ENCODE measurements around the gene CTNNA2. TPM values are rescaled to one million over a fixed set of nuclear protein-coding genes. Genes with fewer than 3 reads are reported as not detected.

The CTNNA2 gene
- total RNA-seq, 1 experiment from 2014 or later, result 5.5 TPM

DNA sequence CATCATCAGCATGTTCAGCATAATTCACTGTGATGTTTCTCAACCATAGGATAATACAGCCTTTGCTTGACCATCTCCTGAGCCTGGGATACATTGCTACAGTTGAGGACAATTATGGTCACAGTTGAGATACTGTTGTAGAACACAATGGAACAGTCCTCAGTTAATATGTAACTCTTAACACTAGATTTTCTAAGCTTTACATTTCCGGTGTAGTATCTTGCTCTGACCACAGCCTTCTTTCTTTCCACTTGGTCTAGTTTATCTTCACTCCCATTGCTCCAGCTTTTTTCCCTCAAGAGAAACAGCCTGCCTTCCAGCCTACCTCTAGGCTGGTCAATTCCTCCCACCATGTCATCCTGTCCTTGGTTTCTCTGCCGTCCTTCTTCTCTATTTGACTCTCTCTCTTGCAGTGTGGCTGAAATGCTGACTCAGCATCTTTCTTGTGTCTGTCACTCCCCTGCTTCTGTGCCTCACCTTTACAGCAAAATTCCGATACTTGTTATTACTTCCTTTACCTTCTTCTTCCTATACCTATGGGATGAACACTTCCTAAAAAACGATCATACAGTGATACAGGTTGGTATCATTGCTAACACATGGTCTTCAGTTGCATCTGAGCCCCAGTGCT is 80.5 kb downstream of the CTNNA2 start:
- H3K36me3 Mint-ChIP-seq (ENCODE audit: insufficient read depth in 1 of 3, low read depth in 3 of 3), result peaks cover 0 to 10% (median 3%) of the 10 kb centered on the region in 3 experiments; a peak in 3 of 7 replicates
- H2AK5ac ChIP-seq (ENCODE audit: insufficient read length, low read length), result no peak overlapping the region

More for the DNA sequence above, 80.5 kb downstream of the CTNNA2 start:
- H2BK120ac ChIP-seq (ENCODE audit: low read depth, low read length, poor library complexity, severe bottlenecking), result no peak overlapping the region
- H3K9me3 Mint-ChIP-seq, result peaks cover 0 to 3% of the 10 kb centered on the region in 2 experiments; a peak in 2 of 5 replicates
- H3K79me2 ChIP-seq (ENCODE audit: insufficient read depth, low read length), result no peaks in the 10 kb centered on the region
- no peak overlapping the region for H3K27ac ChIP-seq (ENCODE audit: insufficient read length, low read depth, low read length)
- H2BK20ac ChIP-seq (ENCODE audit: low read depth, low read length, poor library complexity, severe bottlenecking), result no peak overlapping the region
- H3K4me1 Mint-ChIP-seq, result peaks cover 17 to 21% of the 10 kb centered on the region in 2 experiments
- H3K79me1 ChIP-seq (ENCODE audit: insufficient read depth, low read depth, low read length, poor library complexity, severe bottlenecking), result no peaks in the 10 kb centered on the region
- H3K23ac ChIP-seq (ENCODE audit: insufficient read length, low read depth, low read length), result no peak overlapping the region
- no peak overlapping the region for H4K91ac ChIP-seq (ENCODE audit: insufficient read length, low read depth, low read length)
- H3K27me3 ChIP-seq (ENCODE audit: insufficient read depth, low read length), result no peaks in the 10 kb centered on the region
- H2BK12ac ChIP-seq (ENCODE audit: insufficient read length, low read depth, low read length), result no peak overlapping the region
- H4K20me1 ChIP-seq (ENCODE audit: control insufficient read depth, insufficient read depth, insufficient read length), result no peaks in the 10 kb centered on the region
- H2AFZ ChIP-seq (ENCODE audit: low read length), result no peak overlapping the region
- H3K18ac ChIP-seq (ENCODE audit: insufficient read length, low read depth, low read length), result no peak overlapping the region
- no peak overlapping the region for H3K9ac ChIP-seq (ENCODE audit: extremely low read depth, insufficient read length, low read length)
- no peak overlapping the region for H3K4ac ChIP-seq (ENCODE audit: low read depth, low read length)
- WGBS (ENCODE audit: extremely low coverage, insufficient read length, low lambda C conversion rate), result no CpG with 5 or more reads among the region's 4 CpGs
- H3K9me3 ChIP-seq (ENCODE audit: control insufficient read depth, low read depth, low read length), result no peaks in the 10 kb centered on the region
- H3K4me1 ChIP-seq (ENCODE audit: insufficient read depth, low read length), result peaks cover 7% of the 10 kb centered on the region; the same call in 1 of the 2 replicates
- H3K27me3 Mint-ChIP-seq (ENCODE audit: low read depth), result no peaks in the 10 kb centered on the region
- no peak overlapping the region for H3T11ph ChIP-seq (ENCODE audit: low read length)
- H3K23me2 ChIP-seq (ENCODE audit: insufficient read length, low read depth, low read length, poor library complexity, severe bottlenecking), result no peaks in the 10 kb centered on the region
- no peak overlapping the region for H3K4me3 Mint-ChIP-seq
- H3K56ac ChIP-seq (ENCODE audit: insufficient read length, low read depth, low read length), result no peak overlapping the region
- no peak overlapping the region for H3K14ac ChIP-seq (ENCODE audit: insufficient read depth, low read length)
- DNase-seq, result no peak
- no peak overlapping the region for H4K8ac ChIP-seq (replicated peaks; ENCODE audit: insufficient read length, low read depth, low read length)
- TF ChIP-seq, protein P1, sequence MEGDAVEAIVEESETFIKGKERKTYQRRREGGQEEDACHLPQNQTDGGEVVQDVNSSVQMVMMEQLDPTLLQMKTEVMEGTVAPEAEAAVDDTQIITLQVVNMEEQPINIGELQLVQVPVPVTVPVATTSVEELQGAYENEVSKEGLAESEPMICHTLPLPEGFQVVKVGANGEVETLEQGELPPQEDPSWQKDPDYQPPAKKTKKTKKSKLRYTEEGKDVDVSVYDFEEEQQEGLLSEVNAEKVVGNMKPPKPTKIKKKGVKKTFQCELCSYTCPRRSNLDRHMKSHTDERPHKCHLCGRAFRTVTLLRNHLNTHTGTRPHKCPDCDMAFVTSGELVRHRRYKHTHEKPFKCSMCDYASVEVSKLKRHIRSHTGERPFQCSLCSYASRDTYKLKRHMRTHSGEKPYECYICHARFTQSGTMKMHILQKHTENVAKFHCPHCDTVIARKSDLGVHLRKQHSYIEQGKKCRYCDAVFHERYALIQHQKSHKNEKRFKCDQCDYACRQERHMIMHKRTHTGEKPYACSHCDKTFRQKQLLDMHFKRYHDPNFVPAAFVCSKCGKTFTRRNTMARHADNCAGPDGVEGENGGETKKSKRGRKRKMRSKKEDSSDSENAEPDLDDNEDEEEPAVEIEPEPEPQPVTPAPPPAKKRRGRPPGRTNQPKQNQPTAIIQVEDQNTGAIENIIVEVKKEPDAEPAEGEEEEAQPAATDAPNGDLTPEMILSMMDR (conservative IDR thresholded peaks at IDR 0.05), result no peak
- no peak overlapping the region for H2BK15ac ChIP-seq (ENCODE audit: low read depth, low read length)
- H2BK5ac ChIP-seq (ENCODE audit: insufficient read length, low read length), result no peak overlapping the region
- no peak overlapping the region for H3K27ac Mint-ChIP-seq
- no peak overlapping the region for H3K4me2 ChIP-seq (ENCODE audit: insufficient read depth, insufficient read length, low read length)
- H4K5ac ChIP-seq (ENCODE audit: insufficient read length, low read depth, low read length), result no peak overlapping the region

All from H9 (cell line).